Measurements from ENCODE around the gene RDM1. TPM values are rescaled to one million over a fixed set of nuclear protein-coding genes. Genes with fewer than 3 reads are reported as not detected.

RDM1 gene
- total and polyA plus RNA-seq, 2 experiments from 2014 or later: 3.9 to 8.8 TPM

DNA sequence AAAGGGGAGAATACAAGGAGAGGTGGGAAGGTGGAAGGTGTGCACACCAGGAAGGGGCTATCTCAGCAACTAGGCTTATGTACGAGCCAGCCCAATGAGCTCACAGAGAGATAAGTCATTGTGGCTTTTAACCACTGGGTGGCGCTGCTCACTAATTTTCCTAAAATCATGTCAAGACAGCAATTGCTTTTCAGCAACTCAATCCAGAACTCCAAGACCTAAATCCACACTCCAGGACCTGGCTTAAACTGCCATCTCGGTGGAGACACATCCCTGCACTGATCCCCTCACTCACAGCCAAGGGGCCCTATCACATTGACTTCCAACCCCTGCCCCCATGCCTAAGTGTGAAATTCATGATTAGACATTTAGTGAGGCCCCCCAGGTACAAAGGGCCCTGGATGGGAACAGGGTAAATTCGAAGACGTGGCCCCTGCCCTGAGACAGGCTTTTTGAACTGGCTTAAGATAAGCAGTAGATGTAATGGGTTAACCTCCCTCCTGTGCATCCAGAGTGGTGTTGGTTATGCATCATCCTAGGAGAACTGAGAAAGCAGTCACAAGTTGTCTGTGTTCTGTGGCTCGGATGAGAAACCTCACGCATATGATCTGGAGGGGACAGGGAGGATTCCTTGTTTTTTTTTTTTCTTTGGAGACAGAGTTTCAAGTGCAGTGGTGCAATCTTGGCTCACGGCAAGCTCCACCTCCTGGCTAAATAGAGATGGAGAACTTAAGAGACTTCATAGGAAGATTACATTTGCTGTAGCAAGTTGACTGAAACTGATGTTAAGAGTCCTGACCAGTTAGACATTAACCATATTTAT, 39.2 kb upstream of the RDM1 start:
- peak; percentile 93 for DNase-seq (ENCODE audit: low spot score)
- Mint-ChIP-seq H3K36me3 (ENCODE audit: low read depth) (no peaks in the 10 kb centered on the region), H3K4me3 (no peak overlapping the region), H3K27ac (peak overlapping the region; percentile 56; the same call in 1 of the 2 replicates), H3K4me1 (peaks cover 3% of the 10 kb centered on the region; the same call in 1 of the 3 replicates), H3K9me3 (no peaks in the 10 kb centered on the region), H3K27me3 (ENCODE audit: insufficient read depth, low read depth, poor library complexity) (peaks cover 2% of the 10 kb centered on the region)
- Histone ChIP-seq H3F3A (replicated peaks; ENCODE audit: low read depth) (no peaks in the 10 kb centered on the region), H3K4me2 (no peak overlapping the region), H3K27me3 (ENCODE audit: insufficient read depth) (no peaks in the 10 kb centered on the region), H2AFZ (peak overlapping the region; percentile 60; the same call in 1 of the 2 replicates), H4K20me1 (replicated peaks; ENCODE audit: insufficient read depth) (no peaks in the 10 kb centered on the region), H3K79me2 (replicated peaks; ENCODE audit: insufficient read depth) (no peaks in the 10 kb centered on the region), H3K27ac (ENCODE audit: low read depth) (no peak overlapping the region), H3K4me3 (no peak overlapping the region), H3K4me1 (ENCODE audit: insufficient read depth) (0 out of 2 replicates have a peak, but pooled peaks cover 4% of the 10 kb centered on the region), H3K9me2 (ENCODE audit: insufficient read depth) (no peaks in the 10 kb centered on the region), H3K36me3 (ENCODE audit: insufficient read depth) (no peaks in the 10 kb centered on the region)
- TF ChIP-seq ZNF114 (CRISPR knock-in tag; IDR thresholded peaks at IDR 0.05) (no peak), STAT1 (IDR thresholded peaks at IDR 0.05; ENCODE audit: unreplicated experiment) (no peak)
- TF ChIP-seq, protein P1, sequence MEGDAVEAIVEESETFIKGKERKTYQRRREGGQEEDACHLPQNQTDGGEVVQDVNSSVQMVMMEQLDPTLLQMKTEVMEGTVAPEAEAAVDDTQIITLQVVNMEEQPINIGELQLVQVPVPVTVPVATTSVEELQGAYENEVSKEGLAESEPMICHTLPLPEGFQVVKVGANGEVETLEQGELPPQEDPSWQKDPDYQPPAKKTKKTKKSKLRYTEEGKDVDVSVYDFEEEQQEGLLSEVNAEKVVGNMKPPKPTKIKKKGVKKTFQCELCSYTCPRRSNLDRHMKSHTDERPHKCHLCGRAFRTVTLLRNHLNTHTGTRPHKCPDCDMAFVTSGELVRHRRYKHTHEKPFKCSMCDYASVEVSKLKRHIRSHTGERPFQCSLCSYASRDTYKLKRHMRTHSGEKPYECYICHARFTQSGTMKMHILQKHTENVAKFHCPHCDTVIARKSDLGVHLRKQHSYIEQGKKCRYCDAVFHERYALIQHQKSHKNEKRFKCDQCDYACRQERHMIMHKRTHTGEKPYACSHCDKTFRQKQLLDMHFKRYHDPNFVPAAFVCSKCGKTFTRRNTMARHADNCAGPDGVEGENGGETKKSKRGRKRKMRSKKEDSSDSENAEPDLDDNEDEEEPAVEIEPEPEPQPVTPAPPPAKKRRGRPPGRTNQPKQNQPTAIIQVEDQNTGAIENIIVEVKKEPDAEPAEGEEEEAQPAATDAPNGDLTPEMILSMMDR (conservative IDR thresholded peaks at IDR 0.05; ENCODE audit: low read depth in 2 of 2): peak; percentile 76 to 88
- TF ChIP-seq, protein P2, sequence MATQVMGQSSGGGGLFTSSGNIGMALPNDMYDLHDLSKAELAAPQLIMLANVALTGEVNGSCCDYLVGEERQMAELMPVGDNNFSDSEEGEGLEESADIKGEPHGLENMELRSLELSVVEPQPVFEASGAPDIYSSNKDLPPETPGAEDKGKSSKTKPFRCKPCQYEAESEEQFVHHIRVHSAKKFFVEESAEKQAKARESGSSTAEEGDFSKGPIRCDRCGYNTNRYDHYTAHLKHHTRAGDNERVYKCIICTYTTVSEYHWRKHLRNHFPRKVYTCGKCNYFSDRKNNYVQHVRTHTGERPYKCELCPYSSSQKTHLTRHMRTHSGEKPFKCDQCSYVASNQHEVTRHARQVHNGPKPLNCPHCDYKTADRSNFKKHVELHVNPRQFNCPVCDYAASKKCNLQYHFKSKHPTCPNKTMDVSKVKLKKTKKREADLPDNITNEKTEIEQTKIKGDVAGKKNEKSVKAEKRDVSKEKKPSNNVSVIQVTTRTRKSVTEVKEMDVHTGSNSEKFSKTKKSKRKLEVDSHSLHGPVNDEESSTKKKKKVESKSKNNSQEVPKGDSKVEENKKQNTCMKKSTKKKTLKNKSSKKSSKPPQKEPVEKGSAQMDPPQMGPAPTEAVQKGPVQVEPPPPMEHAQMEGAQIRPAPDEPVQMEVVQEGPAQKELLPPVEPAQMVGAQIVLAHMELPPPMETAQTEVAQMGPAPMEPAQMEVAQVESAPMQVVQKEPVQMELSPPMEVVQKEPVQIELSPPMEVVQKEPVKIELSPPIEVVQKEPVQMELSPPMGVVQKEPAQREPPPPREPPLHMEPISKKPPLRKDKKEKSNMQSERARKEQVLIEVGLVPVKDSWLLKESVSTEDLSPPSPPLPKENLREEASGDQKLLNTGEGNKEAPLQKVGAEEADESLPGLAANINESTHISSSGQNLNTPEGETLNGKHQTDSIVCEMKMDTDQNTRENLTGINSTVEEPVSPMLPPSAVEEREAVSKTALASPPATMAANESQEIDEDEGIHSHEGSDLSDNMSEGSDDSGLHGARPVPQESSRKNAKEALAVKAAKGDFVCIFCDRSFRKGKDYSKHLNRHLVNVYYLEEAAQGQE (IDR thresholded peaks at IDR 0.05; ENCODE audit: unreplicated experiment): no peak
- peak; percentile 95 for ATAC-seq

DNA sequence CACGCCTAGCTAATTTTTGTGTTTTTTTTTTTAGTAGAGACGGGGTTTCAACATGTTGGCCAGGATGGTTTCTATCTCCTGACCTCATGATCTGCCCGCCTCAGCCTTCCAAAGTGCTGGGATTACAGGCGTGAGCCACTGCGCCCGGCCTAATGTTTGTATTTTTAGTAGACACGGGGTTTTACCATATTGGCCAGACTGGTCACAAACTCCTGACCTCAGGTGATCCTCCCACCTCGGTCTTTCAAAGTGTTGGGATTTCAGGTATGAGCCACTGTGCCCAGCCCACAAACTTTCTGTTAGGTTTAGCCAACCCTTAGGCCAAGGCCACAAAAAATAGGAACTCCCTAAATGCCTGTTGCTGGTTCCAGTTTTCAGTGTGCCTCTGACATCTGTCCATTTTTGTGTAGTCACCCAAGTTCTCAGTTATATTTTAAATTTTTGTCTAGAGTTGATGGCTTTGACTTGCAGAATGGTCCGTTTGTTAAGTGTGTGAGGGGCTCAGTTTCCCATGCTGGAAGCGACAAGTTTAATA, 38.0 kb upstream of the RDM1 start:
- 0 out of 2 replicates have a peak, but pooled peaks cover 4% of the 10 kb centered on the region for H3K4me1 ChIP-seq (ENCODE audit: insufficient read depth)
- ATAC-seq: no peak
- no peak overlapping the region for H3K4me3 ChIP-seq
- H3K4me2 ChIP-seq: no peak overlapping the region
- H3K27ac Mint-ChIP-seq: no peak overlapping the region
- H3K4me1 Mint-ChIP-seq: peaks cover 3% of the 10 kb centered on the region; the same call in 1 of the 3 replicates
- H3F3A ChIP-seq (replicated peaks; ENCODE audit: low read depth): no peaks in the 10 kb centered on the region
- no peaks in the 10 kb centered on the region for H3K36me3 ChIP-seq (ENCODE audit: insufficient read depth)
- H4K20me1 ChIP-seq (replicated peaks; ENCODE audit: insufficient read depth): no peaks in the 10 kb centered on the region
- no peaks in the 10 kb centered on the region for H3K79me2 ChIP-seq (replicated peaks; ENCODE audit: insufficient read depth)
- no peaks in the 10 kb centered on the region for H3K27me3 ChIP-seq (ENCODE audit: insufficient read depth)
- H3K9me3 Mint-ChIP-seq: no peaks in the 10 kb centered on the region
- no peak overlapping the region for H3K4me3 Mint-ChIP-seq
- peaks cover 2% of the 10 kb centered on the region for H3K27me3 Mint-ChIP-seq (ENCODE audit: insufficient read depth, low read depth, poor library complexity)
- H3K9me2 ChIP-seq (ENCODE audit: insufficient read depth): no peaks in the 10 kb centered on the region
- H3K36me3 Mint-ChIP-seq (ENCODE audit: low read depth): no peaks in the 10 kb centered on the region
- no peak for DNase-seq (ENCODE audit: low spot score)
- H2AFZ ChIP-seq: no peak overlapping the region
- H3K27ac ChIP-seq (ENCODE audit: low read depth): no peak overlapping the region
- no peak for TF ChIP-seq ZNF331 (CRISPR knock-in tag; IDR thresholded peaks at IDR 0.05; ENCODE audit: low read depth)
- TF ChIP-seq, protein P2 (IDR thresholded peaks at IDR 0.05; ENCODE audit: unreplicated experiment): no peak
